Activated gamma-delta T cell treated with Interleukin-2 at 50 U/mL for 16 hours (primary cell): Measurements from ENCODE around the gene MAP4K2.
A peak's percentile ranks its signal among the peaks of the same experiment; 100 is the strongest.

ENCODE experiments used
- DNase-seq: peaks from one replicate; pipeline ENCODE4 v3.0.0-alpha.2; 2020

The MAP4K2 gene

GRCh38 chr11:64766881-64767280 lies 36.1 kb downstream of the MAP4K2 start:
- DNase-seq: no peak

GRCh38 chr11:64765851-64766665 lies 37.0 kb downstream of the MAP4K2 start:
- DNase-seq: peak; percentile 8

- peak; percentile 2 for DNase-seq
These were observed 37.6 kb downstream of the MAP4K2 start for GRCh38 chr11:64765291-64765850.

- no peak for DNase-seq
These were observed 38.3 kb downstream of the MAP4K2 start for GRCh38 chr11:64764753-64765152.

GRCh38 chr11:64764040-64764611 lies 38.9 kb downstream of the MAP4K2 start:
- peak; percentile 79 for DNase-seq

GRCh38 chr11:64763526-64764039 lies 39.4 kb downstream of the MAP4K2 start:
- DNase-seq: no peak

- DNase-seq: no peak
These were observed 40.1 kb downstream of the MAP4K2 start for GRCh38 chr11:64762674-64763525.

GRCh38 chr11:64762277-64762673 lies 40.7 kb downstream of the MAP4K2 start:
- no peak for DNase-seq

GRCh38 chr11:64760759-64761420 lies 42.1 kb downstream of the MAP4K2 start:
- no peak for DNase-seq

- no peak for DNase-seq
These were observed 43.0 kb downstream of the MAP4K2 start, which contains the start of gene PYGM for GRCh38 chr11:64759722-64760719. PYGM (minus strand) TSS chr11:64759974; CDS start chr11:64759898, 76 bp downstream.

- DNase-seq: no peak
These were observed 43.8 kb downstream of the MAP4K2 start for GRCh38 chr11:64759131-64759721.

GRCh38 chr11:64758330-64759079 lies 44.5 kb downstream of the MAP4K2 start:
- no peak for DNase-seq

GRCh38 chr11:64757549-64758329 lies 45.3 kb downstream of the MAP4K2 start:
- no peak for DNase-seq

- no peak for DNase-seq
These were observed 47.2 kb downstream of the MAP4K2 start for GRCh38 chr11:64755681-64756361.

GRCh38 chr11:64754919-64755662 lies 47.9 kb downstream of the MAP4K2 start:
- DNase-seq: no peak

- DNase-seq: no peak
These were observed 48.7 kb downstream of the MAP4K2 start for GRCh38 chr11:64754124-64754918.
